ENCODE data around the gene SSX2IP. TPM values are rescaled to one million over a fixed set of nuclear protein-coding genes. Genes with fewer than 3 reads are reported as not detected.

SSX2IP gene
- total and polyA plus RNA-seq, 8 donors = 2.6 to 24.5 (median 10.2) TPM

DNA sequence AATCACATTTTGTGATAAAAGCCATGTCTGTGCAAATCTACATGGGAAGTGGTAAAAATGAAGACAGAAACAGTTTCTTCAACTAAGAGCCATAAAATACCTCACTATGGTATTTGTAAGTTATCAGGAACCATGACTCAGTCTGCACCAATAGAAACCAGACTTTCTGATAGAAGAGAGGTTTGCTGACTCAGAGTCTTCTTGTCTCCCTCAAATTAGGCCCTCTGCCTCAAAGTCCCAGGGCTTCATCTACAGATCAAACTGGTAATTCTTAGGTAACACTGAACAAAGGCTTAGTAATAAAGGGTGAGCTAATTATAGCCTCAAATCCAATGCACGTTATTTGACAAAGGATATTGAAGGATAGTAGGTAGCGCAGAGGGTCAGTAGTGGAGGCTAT is 30.9 kb upstream of the SSX2IP start:
- 67 to 75% (median 70%) methylated on average over 2 of the region's 2 CpGs for WGBS, 5 donors
- no peak overlapping the region for H3K4me3 ChIP-seq
- H3K4me1 ChIP-seq = peaks cover 0 to 27% (median 14%) of the 10 kb centered on the region in 4 donors
- H3K27ac ChIP-seq = no peak overlapping the region
- intact Hi-C loops (cut with DNase I; ENCODE audit: low total_unique reads) = no loop called here
- no peaks in the 10 kb centered on the region for H3K27me3 ChIP-seq
- no peaks in the 10 kb centered on the region for H3K9me3 ChIP-seq
- H3K36me3 ChIP-seq = no peaks in the 10 kb centered on the region
- DNase-seq = no peak
- TF ChIP-seq POLR2A (IDR thresholded peaks at IDR 0.05) = no peak
- TF ChIP-seq, protein P1, sequence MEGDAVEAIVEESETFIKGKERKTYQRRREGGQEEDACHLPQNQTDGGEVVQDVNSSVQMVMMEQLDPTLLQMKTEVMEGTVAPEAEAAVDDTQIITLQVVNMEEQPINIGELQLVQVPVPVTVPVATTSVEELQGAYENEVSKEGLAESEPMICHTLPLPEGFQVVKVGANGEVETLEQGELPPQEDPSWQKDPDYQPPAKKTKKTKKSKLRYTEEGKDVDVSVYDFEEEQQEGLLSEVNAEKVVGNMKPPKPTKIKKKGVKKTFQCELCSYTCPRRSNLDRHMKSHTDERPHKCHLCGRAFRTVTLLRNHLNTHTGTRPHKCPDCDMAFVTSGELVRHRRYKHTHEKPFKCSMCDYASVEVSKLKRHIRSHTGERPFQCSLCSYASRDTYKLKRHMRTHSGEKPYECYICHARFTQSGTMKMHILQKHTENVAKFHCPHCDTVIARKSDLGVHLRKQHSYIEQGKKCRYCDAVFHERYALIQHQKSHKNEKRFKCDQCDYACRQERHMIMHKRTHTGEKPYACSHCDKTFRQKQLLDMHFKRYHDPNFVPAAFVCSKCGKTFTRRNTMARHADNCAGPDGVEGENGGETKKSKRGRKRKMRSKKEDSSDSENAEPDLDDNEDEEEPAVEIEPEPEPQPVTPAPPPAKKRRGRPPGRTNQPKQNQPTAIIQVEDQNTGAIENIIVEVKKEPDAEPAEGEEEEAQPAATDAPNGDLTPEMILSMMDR (IDR thresholded peaks at IDR 0.05) = no peak
- no peak for TF ChIP-seq POLR2AphosphoS5 (IDR thresholded peaks at IDR 0.05)
- TF ChIP-seq EP300 (IDR thresholded peaks at IDR 0.05) = no peak

DNA sequence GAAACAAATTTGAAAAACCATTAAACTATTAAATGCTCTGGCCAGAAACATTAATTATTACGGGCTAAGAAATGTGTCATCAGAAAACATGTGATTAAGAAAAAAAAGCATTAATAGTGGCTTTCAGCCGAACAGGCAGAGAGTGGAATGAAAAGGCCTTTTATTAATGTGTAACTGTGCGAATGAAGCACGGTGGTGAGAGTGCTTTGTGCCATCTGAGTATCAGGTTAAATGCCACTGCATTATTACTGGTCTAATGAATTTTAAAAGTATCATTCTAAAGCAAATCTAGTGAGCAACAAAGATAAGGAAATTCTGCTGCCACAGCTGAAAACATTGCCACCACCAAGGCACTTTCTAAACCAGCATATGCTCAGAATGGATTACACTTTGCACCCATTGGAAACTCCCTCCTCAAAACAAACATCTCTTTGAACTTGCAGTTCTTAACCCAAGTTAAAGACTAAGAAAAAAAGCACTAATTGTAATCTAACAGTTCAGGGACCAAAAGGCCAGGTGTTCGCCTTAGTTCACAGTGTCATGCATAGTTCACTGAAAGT is 30.0 kb upstream of the SSX2IP start:
- TF ChIP-seq POLR2A (IDR thresholded peaks at IDR 0.05) (no peak), POLR2AphosphoS5 (IDR thresholded peaks at IDR 0.05) (no peak)
- intact Hi-C loops (cut with DNase I; ENCODE audit: low total_unique reads) = no loop called here
- DNase-seq = peak in 1 of 2 donors; percentile 58
- peak overlapping the region in 3 of 5 donors; percentile 4 to 54 (median 24) for H3K27ac ChIP-seq
- H3K36me3 ChIP-seq = no peaks in the 10 kb centered on the region
- no peaks in the 10 kb centered on the region for H3K27me3 ChIP-seq
- peaks cover 0 to 31% (median 14%) of the 10 kb centered on the region in 4 donors for H3K4me1 ChIP-seq
- H3K9me3 ChIP-seq = no peaks in the 10 kb centered on the region
- H3K4me3 ChIP-seq = no peak overlapping the region
- WGBS, 5 donors = 27 to 36% (median 29%) methylated on average over 5 of the region's 5 CpGs

DNA sequence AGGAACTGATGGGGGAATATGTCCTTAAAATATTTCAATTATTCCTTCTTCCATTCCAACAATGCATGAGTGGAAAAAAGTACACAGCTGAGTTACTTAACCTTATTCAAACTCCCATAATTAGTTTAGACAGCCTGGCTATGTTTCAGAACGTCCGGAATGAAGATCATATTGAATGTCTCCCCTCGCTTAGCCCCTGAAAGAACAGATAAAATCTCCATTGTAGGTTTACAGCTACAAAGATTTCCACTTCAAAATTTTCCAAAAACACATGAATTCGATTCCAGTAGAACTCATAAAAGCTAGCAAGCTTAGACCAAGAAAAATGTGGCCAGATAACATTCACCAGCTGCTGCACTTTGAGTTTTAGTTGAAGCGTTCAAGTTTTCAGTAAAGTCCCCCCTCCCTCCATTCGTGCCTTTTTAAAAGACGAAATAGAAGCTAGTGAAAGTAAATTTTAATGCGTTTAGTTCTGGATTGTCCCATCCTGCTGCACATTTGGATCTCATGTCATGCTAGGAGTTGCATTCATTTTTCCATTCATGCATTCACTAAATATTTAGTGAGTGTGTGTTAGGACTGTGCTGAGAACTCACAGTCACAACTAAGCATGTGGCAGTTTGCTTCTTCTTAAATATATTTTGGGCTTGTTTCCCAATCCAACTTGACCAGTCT is 29.4 kb upstream of the SSX2IP start:
- Histone ChIP-seq H3K9me3 (no peaks in the 10 kb centered on the region), H3K4me3 (no peak overlapping the region), H3K27ac (peak overlapping the region in 3 of 5 donors; percentile 50 to 54 (median 51)), H3K27me3 (no peaks in the 10 kb centered on the region), H3K36me3 (no peaks in the 10 kb centered on the region), H3K4me1 (peaks cover 0 to 32% (median 14%) of the 10 kb centered on the region in 4 donors)
- DNase-seq = peak in 1 of 2 donors; percentile 66
- WGBS, 5 donors = 35 to 41% (median 39%) methylated on average over 8 of the region's 8 CpGs
- no peak for TF ChIP-seq EP300 (IDR thresholded peaks at IDR 0.05)
- TF ChIP-seq POLR2A (IDR thresholded peaks at IDR 0.05) = no peak
- TF ChIP-seq POLR2AphosphoS5 (IDR thresholded peaks at IDR 0.05) = no peak
- TF ChIP-seq, protein P1 (IDR thresholded peaks at IDR 0.05) = no peak
- intact Hi-C loops (cut with DNase I; ENCODE audit: low total_unique reads) = no loop called here

DNA sequence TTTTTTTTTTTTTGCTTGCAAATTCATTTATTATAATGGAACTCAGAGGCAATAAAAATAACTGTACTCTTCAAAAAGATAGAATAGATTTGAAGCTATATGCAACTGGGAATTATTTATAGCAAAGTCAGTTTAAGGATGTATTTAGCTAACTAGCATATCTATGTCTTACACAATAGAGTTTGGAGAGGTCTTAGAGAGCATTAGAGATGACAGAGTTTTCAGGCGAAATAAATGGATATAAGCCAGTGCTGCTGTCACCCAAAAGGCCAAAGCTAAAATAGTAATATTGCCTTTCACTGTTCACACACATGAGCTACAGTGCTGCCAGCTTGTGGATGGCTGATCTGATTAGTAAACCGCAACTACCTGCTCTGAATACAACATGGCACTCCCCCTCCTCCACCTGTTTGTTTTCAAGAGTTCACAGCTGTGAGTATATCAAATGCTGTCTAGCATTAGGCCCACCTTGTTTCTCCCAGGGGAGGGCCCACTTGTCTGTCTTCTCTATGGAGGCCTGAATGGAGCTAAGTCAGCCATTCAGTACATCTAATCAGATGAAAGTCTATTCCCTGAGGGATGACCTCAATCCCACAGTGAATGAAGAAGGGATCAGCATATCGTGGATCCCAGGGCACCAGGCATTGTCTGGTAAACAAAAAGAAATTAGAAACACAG is 25.2 kb upstream of the SSX2IP start:
- 46 to 72% (median 52%) methylated on average over 3 of the region's 3 CpGs for WGBS, 5 donors
- Histone ChIP-seq H3K36me3 (no peaks in the 10 kb centered on the region), H3K9me3 (no peaks in the 10 kb centered on the region), H3K27ac (no peak overlapping the region), H3K4me1 (peaks cover 0 to 29% (median 10%) of the 10 kb centered on the region in 4 donors), H3K27me3 (no peaks in the 10 kb centered on the region), H3K4me3 (no peak overlapping the region)
- TF ChIP-seq EP300 (IDR thresholded peaks at IDR 0.05) = no peak
- DNase-seq = no peak
- intact Hi-C loops (cut with DNase I; ENCODE audit: low total_unique reads) = no loop called here

DNA sequence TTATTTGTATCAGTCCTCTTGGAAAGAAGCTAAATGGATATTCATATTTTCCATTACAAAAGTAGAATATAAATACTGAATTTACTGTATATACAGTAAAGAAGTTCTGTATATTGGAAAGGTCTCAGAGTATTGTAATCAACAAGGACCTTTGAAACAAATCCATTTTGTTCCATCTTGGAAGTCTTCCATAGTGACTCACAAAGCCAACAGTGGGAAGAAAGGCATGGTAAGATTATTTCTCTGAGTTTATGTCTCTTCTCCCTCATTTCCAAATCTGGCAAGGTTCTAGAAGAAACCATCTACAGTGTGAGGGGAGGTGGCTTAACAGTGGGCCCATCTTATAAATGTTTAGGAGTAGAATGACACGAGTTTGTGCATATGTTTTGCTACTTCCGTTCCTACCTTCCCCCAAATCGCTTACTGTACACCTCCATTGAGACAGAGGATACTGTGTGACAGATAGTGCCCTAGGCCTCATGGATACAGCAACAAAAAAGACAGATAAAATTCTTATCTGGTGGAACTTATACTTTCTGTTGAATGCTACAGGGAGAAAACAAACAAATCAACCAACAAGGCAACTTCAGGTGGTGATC is 22.1 kb upstream of the SSX2IP start:
- no peak overlapping the region for H3K4me3 ChIP-seq

More for the DNA sequence above, 22.1 kb upstream of the SSX2IP start:
- TF ChIP-seq POLR2A (IDR thresholded peaks at IDR 0.05) (no peak), EP300 (IDR thresholded peaks at IDR 0.05) (no peak), POLR2AphosphoS5 (IDR thresholded peaks at IDR 0.05) (no peak)
- TF ChIP-seq, protein P1 (IDR thresholded peaks at IDR 0.05) = no peak
- Histone ChIP-seq H3K27ac (no peak overlapping the region), H3K27me3 (no peaks in the 10 kb centered on the region), H3K36me3 (no peaks in the 10 kb centered on the region), H3K9me3 (no peaks in the 10 kb centered on the region), H3K4me1 (peaks cover 0 to 13% (median 2%) of the 10 kb centered on the region in 4 donors)
- intact Hi-C loops (cut with DNase I; ENCODE audit: low total_unique reads) = no loop called here
- 65 to 85% (median 80%) methylated on average over 3 of the region's 3 CpGs for WGBS, 5 donors
- DNase-seq = peak in 1 of 2 donors; percentile 51

Measured in stomach (tissue), 9 donors.